Measurements from ENCODE around the gene KIF3A. TPM values are rescaled to one million over a fixed set of nuclear protein-coding genes. Genes with fewer than 3 reads are reported as not detected.

KIF3A gene
- polyA plus RNA-seq, 1 donor from 2014 or later, result 11.1 TPM

GRCh38 chr5:132651838-132652469, 85.4 kb downstream of the KIF3A start:
- Mint-ChIP-seq H3K4me1 (peaks cover 0 to 4% (median 2%) of the 10 kb centered on the region in 3 donors), H3K36me3 (peaks cover 3% of the 10 kb centered on the region), H3K4me3 (no peak overlapping the region), H3K9me3 (peaks cover 11 to 14% (median 12%) of the 10 kb centered on the region in 3 donors), H3K27ac (no peak overlapping the region), H3K27me3 (peaks cover 15% of the 10 kb centered on the region)

GRCh38 chr5:132648355-132648754, 89.0 kb downstream of the KIF3A start:
- Mint-ChIP-seq H3K27me3 (no peaks in the 10 kb centered on the region), H3K27ac (no peak overlapping the region), H3K4me3 (no peak overlapping the region), H3K9me3 (peaks cover 11 to 14% (median 12%) of the 10 kb centered on the region in 3 donors), H3K36me3 (peaks cover 6% of the 10 kb centered on the region), H3K4me1 (no peaks in the 10 kb centered on the region)

GRCh38 chr5:132647473-132647872, 89.9 kb downstream of the KIF3A start:
- Mint-ChIP-seq H3K9me3 (peaks cover 11 to 14% (median 12%) of the 10 kb centered on the region in 3 donors), H3K36me3 (peaks cover 11% of the 10 kb centered on the region), H3K27me3 (no peaks in the 10 kb centered on the region), H3K4me3 (no peak overlapping the region), H3K4me1 (no peaks in the 10 kb centered on the region), H3K27ac (no peak overlapping the region)

- H3K9me3 Mint-ChIP-seq, result peaks cover 10 to 14% (median 12%) of the 10 kb centered on the region in 3 donors
- H3K27me3 Mint-ChIP-seq, result no peaks in the 10 kb centered on the region
- peaks cover 18% of the 10 kb centered on the region for H3K36me3 Mint-ChIP-seq
- no peak overlapping the region for H3K27ac Mint-ChIP-seq
- H3K4me1 Mint-ChIP-seq, result no peaks in the 10 kb centered on the region
- H3K4me3 Mint-ChIP-seq, result no peak overlapping the region
Measured at GRCh38 chr5:132646583-132647266, 90.6 kb downstream of the KIF3A start.

GRCh38 chr5:132644177-132644576, 93.2 kb downstream of the KIF3A start:
- Mint-ChIP-seq H3K36me3 (peaks cover 19% of the 10 kb centered on the region), H3K9me3 (peaks cover 4 to 14% (median 11%) of the 10 kb centered on the region in 3 donors), H3K27ac (no peak overlapping the region), H3K27me3 (no peaks in the 10 kb centered on the region), H3K4me3 (no peak overlapping the region), H3K4me1 (no peaks in the 10 kb centered on the region)

Other genes starting within 250 kb of the KIF3A start
- 207 TPM for gene IRF1, start 246.8 kb downstream of the KIF3A start, polyA plus RNA-seq
- gene IL5, start 194.0 kb downstream of the KIF3A start, polyA plus RNA-seq, result not detected
- gene RAD50, start 180.6 kb downstream of the KIF3A start, polyA plus RNA-seq, result 33.4 TPM
- gene IL13, start 79.4 kb downstream of the KIF3A start, polyA plus RNA-seq, result not detected
- not detected for gene IL4, start 63.6 kb downstream of the KIF3A start, polyA plus RNA-seq
- gene CCNI2, start 9.9 kb upstream of the KIF3A start, polyA plus RNA-seq, result 0.51 TPM
- 1.1 TPM for gene SEPTIN8, start 39.7 kb upstream of the KIF3A start, polyA plus RNA-seq
- gene SOWAHA, start 75.8 kb upstream of the KIF3A start, polyA plus RNA-seq, result not detected
- 0.70 TPM for gene SHROOM1, start 93.1 kb upstream of the KIF3A start, polyA plus RNA-seq
- not detected for gene GDF9, start 128.9 kb upstream of the KIF3A start, polyA plus RNA-seq
- gene UQCRQ, start 129.1 kb upstream of the KIF3A start, polyA plus RNA-seq, result 552 TPM
- 1.4 TPM for gene LEAP2, start 136.1 kb upstream of the KIF3A start, polyA plus RNA-seq
- 28.5 TPM for gene AFF4, start 226.1 kb upstream of the KIF3A start, polyA plus RNA-seq

Measured in IgD-negative memory B cell (primary cell).